Astrocyte (in vitro differentiated cells and primary cell): ENCODE results near the gene PANX3.

Experiments
- EZH2 ChIP-seq: IDR thresholded peaks from 2 replicates; pipeline ENCODE4 v1.6.1; 2012; ENCODE audit warnings: mild to moderate bottlenecking, low read length, inconsistent platforms; ENCODE audit not compliant: insufficient read depth
- TF ChIP-seq, protein P1 (sequence below): IDR thresholded peaks from 2 replicates; pipeline ENCODE4 v1.5.1; 2011; ENCODE audit warnings: low read depth, mild to moderate bottlenecking, inconsistent platforms, low read length, moderate library complexity; ENCODE audit not compliant: insufficient read depth

DNA sequence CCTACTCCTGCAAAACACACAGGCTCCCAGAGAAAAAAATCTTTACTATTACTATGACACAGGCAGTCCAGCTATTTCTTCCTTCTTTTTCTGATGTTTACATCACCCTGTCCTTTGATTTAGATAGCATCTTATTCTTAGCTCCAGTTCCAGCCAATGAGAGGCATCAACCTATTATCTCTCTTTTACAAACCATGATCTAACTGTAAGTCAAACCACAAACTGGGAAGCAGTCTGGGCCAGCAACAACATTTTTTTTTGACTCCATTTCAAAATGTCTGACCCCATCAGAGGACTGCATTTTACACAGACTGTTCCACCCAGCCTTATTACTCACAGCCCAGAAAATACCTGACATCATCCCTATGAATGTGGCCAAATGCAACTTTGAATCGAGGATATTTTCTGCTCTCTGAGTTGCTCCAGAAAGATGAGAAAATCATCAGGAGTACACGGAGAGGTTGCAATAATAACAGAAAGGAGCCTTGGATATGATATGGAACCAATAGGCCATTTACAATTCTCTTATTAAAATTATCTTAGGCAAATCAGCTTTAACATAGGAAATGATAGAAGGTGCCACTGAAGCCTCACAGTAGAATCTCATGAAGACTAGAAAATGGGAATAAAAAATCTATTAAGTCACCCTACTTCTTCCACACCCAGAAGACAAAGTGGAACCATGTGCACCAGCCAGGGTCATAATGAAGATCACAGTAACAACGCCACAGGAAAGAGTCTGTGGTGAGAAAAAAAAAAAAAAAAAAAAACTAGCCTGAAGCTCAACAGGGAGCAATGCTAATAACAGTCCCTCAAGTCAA is 32.6 kb downstream of the PANX3 start:
- no peak for TF ChIP-seq EZH2
- TF ChIP-seq, protein P1, sequence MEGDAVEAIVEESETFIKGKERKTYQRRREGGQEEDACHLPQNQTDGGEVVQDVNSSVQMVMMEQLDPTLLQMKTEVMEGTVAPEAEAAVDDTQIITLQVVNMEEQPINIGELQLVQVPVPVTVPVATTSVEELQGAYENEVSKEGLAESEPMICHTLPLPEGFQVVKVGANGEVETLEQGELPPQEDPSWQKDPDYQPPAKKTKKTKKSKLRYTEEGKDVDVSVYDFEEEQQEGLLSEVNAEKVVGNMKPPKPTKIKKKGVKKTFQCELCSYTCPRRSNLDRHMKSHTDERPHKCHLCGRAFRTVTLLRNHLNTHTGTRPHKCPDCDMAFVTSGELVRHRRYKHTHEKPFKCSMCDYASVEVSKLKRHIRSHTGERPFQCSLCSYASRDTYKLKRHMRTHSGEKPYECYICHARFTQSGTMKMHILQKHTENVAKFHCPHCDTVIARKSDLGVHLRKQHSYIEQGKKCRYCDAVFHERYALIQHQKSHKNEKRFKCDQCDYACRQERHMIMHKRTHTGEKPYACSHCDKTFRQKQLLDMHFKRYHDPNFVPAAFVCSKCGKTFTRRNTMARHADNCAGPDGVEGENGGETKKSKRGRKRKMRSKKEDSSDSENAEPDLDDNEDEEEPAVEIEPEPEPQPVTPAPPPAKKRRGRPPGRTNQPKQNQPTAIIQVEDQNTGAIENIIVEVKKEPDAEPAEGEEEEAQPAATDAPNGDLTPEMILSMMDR = no peak
